ENCODE results near the gene MDP1. TPM values are rescaled to one million over a fixed set of nuclear protein-coding genes. Genes with fewer than 3 reads are reported as not detected.
"Not testable (repeated sequence)": the region's sequence is repeated elsewhere in the genome, so short reads cannot be mapped to it uniquely, and the experiment has no call there.

Gene MDP1
- total RNA-seq, 1 donor from 2014 or later: 17.4 TPM

DNA sequence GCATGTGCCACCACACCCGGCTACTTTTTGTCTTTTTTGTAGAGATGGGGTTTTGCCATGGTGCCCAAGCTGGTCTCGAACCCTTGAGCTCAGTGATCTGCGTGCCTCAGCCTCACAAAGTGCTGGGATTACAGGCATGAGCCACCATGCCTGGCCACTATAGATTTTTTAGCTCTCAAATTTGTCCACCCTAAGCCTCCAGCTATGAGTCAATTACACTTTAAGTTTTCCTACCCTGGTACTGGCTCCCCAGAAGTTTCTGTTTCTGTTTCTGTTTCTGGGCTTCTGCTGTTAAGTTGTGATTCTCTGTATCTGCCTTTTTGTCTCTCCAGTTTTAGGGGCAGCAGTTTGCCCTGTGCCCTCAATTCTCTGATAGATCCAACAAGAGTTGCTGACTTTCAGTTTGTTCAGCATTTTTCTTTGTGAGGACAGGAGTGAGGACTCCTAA lies 30.9 kb upstream of the MDP1 start:
- Mint-ChIP-seq H3K9me3 (ENCODE audit: unreplicated experiment) (no peaks in the 10 kb centered on the region), H3K36me3 (ENCODE audit: low read depth, unreplicated experiment) (peaks cover 4% of the 10 kb centered on the region), H3K27ac (ENCODE audit: unreplicated experiment) (no peak overlapping the region), H3K4me3 (ENCODE audit: unreplicated experiment) (no peak overlapping the region), H3K27me3 (ENCODE audit: unreplicated experiment) (peaks cover 11% of the 10 kb centered on the region), H3K4me1 (ENCODE audit: unreplicated experiment) (peaks cover 5% of the 10 kb centered on the region)
- DNase-seq (ENCODE audit: low spot score): no peak
- TF ChIP-seq, protein P1, sequence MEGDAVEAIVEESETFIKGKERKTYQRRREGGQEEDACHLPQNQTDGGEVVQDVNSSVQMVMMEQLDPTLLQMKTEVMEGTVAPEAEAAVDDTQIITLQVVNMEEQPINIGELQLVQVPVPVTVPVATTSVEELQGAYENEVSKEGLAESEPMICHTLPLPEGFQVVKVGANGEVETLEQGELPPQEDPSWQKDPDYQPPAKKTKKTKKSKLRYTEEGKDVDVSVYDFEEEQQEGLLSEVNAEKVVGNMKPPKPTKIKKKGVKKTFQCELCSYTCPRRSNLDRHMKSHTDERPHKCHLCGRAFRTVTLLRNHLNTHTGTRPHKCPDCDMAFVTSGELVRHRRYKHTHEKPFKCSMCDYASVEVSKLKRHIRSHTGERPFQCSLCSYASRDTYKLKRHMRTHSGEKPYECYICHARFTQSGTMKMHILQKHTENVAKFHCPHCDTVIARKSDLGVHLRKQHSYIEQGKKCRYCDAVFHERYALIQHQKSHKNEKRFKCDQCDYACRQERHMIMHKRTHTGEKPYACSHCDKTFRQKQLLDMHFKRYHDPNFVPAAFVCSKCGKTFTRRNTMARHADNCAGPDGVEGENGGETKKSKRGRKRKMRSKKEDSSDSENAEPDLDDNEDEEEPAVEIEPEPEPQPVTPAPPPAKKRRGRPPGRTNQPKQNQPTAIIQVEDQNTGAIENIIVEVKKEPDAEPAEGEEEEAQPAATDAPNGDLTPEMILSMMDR (IDR thresholded peaks at IDR 0.05; ENCODE audit: unreplicated experiment): no peak

DNA sequence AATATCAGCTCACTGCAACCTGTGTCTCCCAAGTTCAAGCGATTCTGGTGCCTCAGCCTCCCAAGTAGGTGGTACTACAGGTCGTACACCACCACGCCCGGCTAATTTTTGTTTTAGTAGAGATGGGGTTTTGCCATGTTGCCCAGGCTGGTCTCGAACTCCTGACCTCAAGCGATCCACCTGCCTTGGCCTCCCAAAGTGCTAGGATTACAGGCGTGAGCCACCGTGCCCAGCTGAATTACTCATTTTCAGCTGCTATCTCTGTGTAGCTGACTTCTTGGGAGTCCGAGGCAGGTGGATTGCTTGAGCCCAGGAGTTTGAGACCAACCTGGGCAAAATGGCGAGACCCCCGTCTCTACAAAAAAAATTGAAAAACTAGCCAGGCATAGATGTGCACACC lies 29.5 kb upstream of the MDP1 start:
- H3K9me3 Mint-ChIP-seq (ENCODE audit: unreplicated experiment); H3K4me3 Mint-ChIP-seq (ENCODE audit: unreplicated experiment); H3K27ac Mint-ChIP-seq (ENCODE audit: unreplicated experiment); H3K4me1 Mint-ChIP-seq (ENCODE audit: unreplicated experiment); DNase-seq (ENCODE audit: low spot score); H3K36me3 Mint-ChIP-seq (ENCODE audit: low read depth, unreplicated experiment): not testable (repeated sequence)
- H3K27me3 Mint-ChIP-seq (ENCODE audit: unreplicated experiment): peaks cover 11% of the 10 kb centered on the region

DNA sequence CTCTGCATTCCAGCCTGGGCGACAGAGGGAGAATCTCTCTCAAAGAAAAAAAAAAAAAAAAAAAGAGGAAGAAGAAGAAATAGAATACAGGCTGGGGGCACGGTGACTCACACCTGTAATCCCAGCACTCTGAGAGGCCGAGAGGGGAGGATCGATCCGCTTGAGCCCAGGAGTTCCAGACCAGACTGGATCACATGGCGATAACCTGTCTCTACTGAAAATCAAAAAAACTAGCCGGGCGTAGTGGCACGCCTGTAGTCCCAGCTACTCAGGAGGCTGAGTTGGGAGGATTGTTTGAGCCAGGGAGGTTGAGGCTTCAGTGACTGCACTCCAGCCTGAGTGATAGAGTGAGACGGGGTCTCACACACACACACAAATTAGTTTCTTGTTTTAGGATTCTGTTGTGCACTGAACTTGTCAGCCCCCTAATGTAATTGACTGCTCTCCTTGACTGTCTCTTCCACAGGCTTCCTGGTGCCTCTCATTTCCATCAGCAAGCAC lies 27.5 kb upstream of the MDP1 start:
- TF ChIP-seq, protein P1 (IDR thresholded peaks at IDR 0.05; ENCODE audit: unreplicated experiment): no peak
- Mint-ChIP-seq H3K36me3 (ENCODE audit: low read depth, unreplicated experiment) (peaks cover 15% of the 10 kb centered on the region), H3K27ac (ENCODE audit: unreplicated experiment) (peak overlapping the region; percentile 100), H3K9me3 (ENCODE audit: unreplicated experiment) (no peaks in the 10 kb centered on the region), H3K4me3 (ENCODE audit: unreplicated experiment) (peak overlapping the region; percentile 94), H3K4me1 (ENCODE audit: unreplicated experiment) (peaks cover 7% of the 10 kb centered on the region), H3K27me3 (ENCODE audit: unreplicated experiment) (peaks cover 11% of the 10 kb centered on the region)
- DNase-seq (ENCODE audit: low spot score): no peak

DNA sequence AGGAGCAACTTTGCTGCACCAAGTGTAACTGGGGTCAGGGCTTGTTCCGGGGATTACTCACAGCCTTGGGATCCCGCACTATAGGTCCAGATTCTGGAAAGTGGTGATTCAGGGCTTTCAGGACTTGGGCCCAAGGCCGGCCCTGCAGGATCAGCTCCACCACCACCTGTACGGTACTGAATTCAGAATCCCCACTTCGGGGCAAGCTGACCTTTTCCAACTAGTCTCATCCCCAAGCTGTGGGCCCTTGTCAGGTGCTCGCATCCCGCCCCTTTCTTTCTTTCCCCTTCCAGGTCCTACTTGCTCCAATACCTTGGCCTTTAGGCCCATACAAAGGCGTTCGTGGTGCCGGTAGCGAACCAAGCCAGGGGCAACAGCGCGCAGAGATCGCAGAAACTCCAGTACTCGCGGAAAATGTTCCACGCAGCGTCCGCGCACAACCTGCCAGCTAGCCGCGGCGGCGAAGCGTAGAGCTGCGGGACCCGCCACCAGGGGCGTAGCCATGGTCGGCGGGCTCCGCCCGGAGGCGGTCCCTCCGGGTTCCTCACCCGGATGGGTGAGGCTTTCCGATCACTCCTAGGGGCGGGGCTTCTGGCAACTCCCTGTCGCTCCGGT lies 26.1 kb upstream of the MDP1 start:
- Mint-ChIP-seq H3K27ac (ENCODE audit: unreplicated experiment) (peak overlapping the region; percentile 100), H3K27me3 (ENCODE audit: unreplicated experiment) (peaks cover 11% of the 10 kb centered on the region), H3K9me3 (ENCODE audit: unreplicated experiment) (no peaks in the 10 kb centered on the region), H3K4me1 (ENCODE audit: unreplicated experiment) (peaks cover 7% of the 10 kb centered on the region), H3K4me3 (ENCODE audit: unreplicated experiment) (peak overlapping the region; percentile 94), H3K36me3 (ENCODE audit: low read depth, unreplicated experiment) (peaks cover 30% of the 10 kb centered on the region)
- DNase-seq (ENCODE audit: low spot score): peak; percentile 92
- TF ChIP-seq, protein P1 (IDR thresholded peaks at IDR 0.05; ENCODE audit: unreplicated experiment): peak; percentile 63

DNA sequence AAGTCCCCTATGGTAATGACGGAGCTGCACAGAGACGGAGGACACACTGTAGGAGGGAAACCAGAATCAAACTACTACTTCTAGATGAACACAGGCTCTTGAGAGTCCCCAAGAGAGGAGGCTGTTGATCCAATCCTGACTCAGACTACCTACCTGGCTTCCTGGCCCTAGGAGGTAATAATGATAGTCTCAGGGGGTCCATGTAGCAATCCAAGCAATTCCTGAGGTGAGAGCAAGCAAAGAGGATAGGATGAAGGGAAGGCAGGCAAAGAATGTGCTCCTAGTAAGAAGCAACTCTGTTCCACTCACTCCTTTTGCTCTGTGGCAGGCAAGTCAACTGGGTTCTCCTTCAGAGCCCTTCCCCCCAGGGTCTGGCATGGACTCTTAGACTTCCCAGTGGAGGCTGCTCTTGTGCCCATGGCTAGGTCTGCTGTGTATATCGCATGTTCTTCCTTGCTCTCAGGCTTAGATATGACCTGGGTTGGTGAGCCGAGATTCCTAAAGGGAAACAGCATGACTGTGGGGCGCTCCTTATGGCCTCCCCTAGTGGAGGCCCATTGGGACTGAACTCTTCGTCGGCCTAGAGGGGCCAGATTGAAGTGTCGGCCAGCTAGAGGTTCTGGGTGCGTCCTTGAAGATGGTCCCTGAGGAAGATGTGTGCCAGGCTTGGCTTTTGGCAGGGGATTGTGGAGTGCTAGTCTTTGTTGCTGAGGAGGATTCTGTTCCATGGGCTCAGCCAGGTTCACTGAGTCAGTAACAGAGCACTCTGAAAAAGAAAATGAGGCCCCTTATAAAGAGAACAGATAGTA lies 24.4 kb upstream of the MDP1 start:
- no peaks in the 10 kb centered on the region for H3K9me3 Mint-ChIP-seq (ENCODE audit: unreplicated experiment)
- peaks cover 41% of the 10 kb centered on the region for H3K36me3 Mint-ChIP-seq (ENCODE audit: low read depth, unreplicated experiment)
- peak overlapping the region; percentile 59 for H3K4me3 Mint-ChIP-seq (ENCODE audit: unreplicated experiment)
- H3K27ac Mint-ChIP-seq (ENCODE audit: unreplicated experiment): no peak overlapping the region
- H3K27me3 Mint-ChIP-seq (ENCODE audit: unreplicated experiment): peaks cover 11% of the 10 kb centered on the region
- TF ChIP-seq, protein P1 (IDR thresholded peaks at IDR 0.05; ENCODE audit: unreplicated experiment): no peak
- peaks cover 7% of the 10 kb centered on the region for H3K4me1 Mint-ChIP-seq (ENCODE audit: unreplicated experiment)
- DNase-seq (ENCODE audit: low spot score): no peak

All from endothelial cell (in vitro differentiated cells).